Left lung (tissue), 10 donors: Measurements from ENCODE around the gene CDCA4. TPM values are rescaled to one million over a fixed set of nuclear protein-coding genes. Genes with fewer than 3 reads are reported as not detected.
A peak's percentile ranks its signal among the peaks of the same experiment; 100 is the strongest.

Source experiments
- ATAC-seq: fragments of 200-7000 bp; cut with Tn5 transposase; one replicate; pipeline ENCODE4 v1.9.1; 2020; ENCODE audit warnings: moderate library complexity
- DNase-seq, 4 donors: peaks; one replicate each; pipeline ENCODE4 v3.0.0-alpha.2; 2013 to 2020
- H3K27ac ChIP-seq, 2 donors: fragments of 200-600 bp; sonication (generic) in 1 of 2; one replicate each; pipeline versions ENCODE4 v1.5.0 to v1.8.0; 2020 to 2021
- H3K27me3 ChIP-seq, 2 donors: fragments of 200-600 bp; sonication (generic) in 1 of 2; one replicate each; pipeline versions ENCODE4 v1.5.0 to v1.8.0; 2020 to 2021
- H3K36me3 ChIP-seq, 2 donors: fragments of 200-600 bp; sonication (generic) in 1 of 2; one replicate each; pipeline versions ENCODE4 v1.5.0 to v1.8.0; 2020 to 2021
- H3K4me1 ChIP-seq, 2 donors: fragments of 200-600 bp; one replicate each; pipeline ENCODE4 v1.8.0; 2021
- H3K4me3 ChIP-seq, 2 donors: fragments of 200-600 bp; sonication (generic) in 1 of 2; one replicate each; pipeline versions ENCODE4 v1.5.0 to v1.8.0; 2020 to 2021; ENCODE audit warnings: mild to moderate bottlenecking in 1 of 2
- H3K9me3 ChIP-seq, 2 donors: fragments of 200-600 bp; sonication (generic) in 1 of 2; one replicate each; pipeline versions ENCODE4 v1.5.0 to v1.8.0; 2020 to 2021
- CTCF ChIP-seq, 2 donors: fragments of 200-600 bp; sonication (generic) in 1 of 2; IDR thresholded peaks; one replicate each; pipeline versions ENCODE4 v1.5.0 to v1.8.0; 2021; ENCODE audit warnings: antibody characterized with exemption in 2 of 2
- intact Hi-C, 2 donors: fragments of 100-400 bp; cut with DNase I; formaldehyde crosslinking; loops; one replicate each; pipeline versions ENCODE4 v1.11.2 to v1.14.2; 2022
- polyA plus RNA-seq, 6 donors: library from polyadenylated mRNA; unstranded; fragments of 120-200 nt; gene quantifications; one replicate each; pipeline ENCODE4 v1.2.1, GENCODE V29; 2013; ENCODE audit not compliant: insufficient read length in 6 of 6
- total RNA-seq, 2 donors: library from RNA; stranded (reverse); fragmentation: NEBNext Ultra II Directional; extraction: Animal tissue kit (Norgen Biotek cat#: 25700); gene quantifications; one replicate each; pipeline ENCODE4 v1.2.1, GENCODE V29; 2021
- donor health status: DM: no; HTN: yes; CAD: no.
- donor health status: DM: no; HTN: no; CAD: no.

CDCA4 gene
- total and polyA plus RNA-seq, 8 donors: 9.4 to 30.6 (median 20.5) TPM

- no peak overlapping the region for H3K4me3 ChIP-seq
- H3K4me1 ChIP-seq: peaks cover 13 to 48% of the 10 kb centered on the region in 2 donors
- ATAC-seq (no peak), DNase-seq (peak in 1 of 4 donors; percentile 56)
- no peaks in the 10 kb centered on the region for H3K9me3 ChIP-seq
- intact Hi-C loops: no loop called here
- H3K27me3 ChIP-seq: peaks cover 0 to 32% of the 10 kb centered on the region in 2 donors
- no peak for TF ChIP-seq CTCF (IDR thresholded peaks at IDR 0.05)
- H3K27ac ChIP-seq: no peak overlapping the region
- no peaks in the 10 kb centered on the region for H3K36me3 ChIP-seq
These were observed 40.0 kb downstream of the CDCA4 start for GRCh38 chr14:104980611-104981531.

GRCh38 chr14:104979758-104980610 lies 40.9 kb downstream of the CDCA4 start:
- H3K4me3 ChIP-seq: no peak overlapping the region
- intact Hi-C loops: loop anchor here in 1 of 2 donors (5.0 kb wide), 1 partner anchor 67 kb away; no protein-coding TSS in a partner anchor
- H3K4me1 ChIP-seq: peaks cover 13 to 55% of the 10 kb centered on the region in 2 donors
- peaks cover 0 to 32% of the 10 kb centered on the region in 2 donors for H3K27me3 ChIP-seq
- H3K36me3 ChIP-seq: no peaks in the 10 kb centered on the region
- H3K27ac ChIP-seq: no peak overlapping the region
- peak in 2 of 4 donors; percentile 74 to 87 for DNase-seq
- TF ChIP-seq CTCF (IDR thresholded peaks at IDR 0.05): no peak
- no peaks in the 10 kb centered on the region for H3K9me3 ChIP-seq
- ATAC-seq: peak; percentile 55

- no peak for TF ChIP-seq CTCF (IDR thresholded peaks at IDR 0.05)
- Histone ChIP-seq H3K4me3 (no peak overlapping the region), H3K27me3 (peaks cover 0 to 32% of the 10 kb centered on the region in 2 donors), H3K27ac (no peak overlapping the region), H3K36me3 (no peaks in the 10 kb centered on the region), H3K9me3 (no peaks in the 10 kb centered on the region), H3K4me1 (peaks cover 19 to 61% of the 10 kb centered on the region in 2 donors)
- no peak for ATAC-seq
- intact Hi-C loops: loop anchor here in 1 of 2 donors (5.0 kb wide), 1 partner anchor 68 kb away; no protein-coding TSS in a partner anchor
- peak in 2 of 4 donors; percentile 27 to 67 for DNase-seq
These were observed 41.9 kb downstream of the CDCA4 start for GRCh38 chr14:104978746-104979691.

GRCh38 chr14:104977681-104978653 lies 42.9 kb downstream of the CDCA4 start, which contains the start of gene AHNAK2:
TSS of gene AHNAK2 (minus strand) at chr14:104978374. CDS start at chr14:104978237, 137 bp downstream.
- H3K27me3 ChIP-seq: peaks cover 0 to 32% of the 10 kb centered on the region in 2 donors
- no peak within 1 kb of the TSS for H3K27ac ChIP-seq
- DNase-seq (peak in 3 of 4 donors; percentile 74 to 92 (median 82)), ATAC-seq (peak; percentile 68)
- no peak for TF ChIP-seq CTCF (IDR thresholded peaks at IDR 0.05)
- H3K4me3 ChIP-seq: peak within 1 kb of the TSS in 1 of 2 donors; percentile 37
- peaks cover 29 to 72% of the 10 kb centered on the region in 2 donors for H3K4me1 ChIP-seq
- no peaks in the 10 kb centered on the region for H3K9me3 ChIP-seq
- H3K36me3 ChIP-seq: no peaks in the 10 kb centered on the region
- intact Hi-C loops: loop anchor here in 1 of 2 donors (5.0 kb wide), 1 partner anchor 69 kb away; no protein-coding TSS in a partner anchor
